Spinal cord (tissue), 10 donors: ENCODE measurements around the gene HCCS. TPM values are rescaled to one million over a fixed set of nuclear protein-coding genes. Genes with fewer than 3 reads are reported as not detected.

Experiments
- DNase-seq, 6 donors: peaks; one replicate each; pipeline versions ENCODE4 v3.0.0 to v3.0.0-alpha.2; 2013 to 2015; ENCODE audit warnings: low spot score in 6 of 6, low read depth in 4 of 6
- H3K27ac ChIP-seq: one replicate; pipeline ENCODE4 v1.5.1; 2013; ENCODE audit warnings: low read depth, low read length, control low read depth
- H3K27me3 ChIP-seq: one replicate; pipeline ENCODE4 v1.6.1; 2013; ENCODE audit warnings: low read length; ENCODE audit not compliant: control insufficient read depth, insufficient read depth
- H3K36me3 ChIP-seq: one replicate; pipeline ENCODE4 v1.6.1; 2013; ENCODE audit warnings: low read length; ENCODE audit not compliant: control insufficient read depth, insufficient read depth
- H3K4me1 ChIP-seq: one replicate; pipeline ENCODE4 v1.6.1; 2013; ENCODE audit warnings: low read length; ENCODE audit not compliant: control insufficient read depth, insufficient read depth
- H3K4me3 ChIP-seq: one replicate; pipeline ENCODE4 v1.5.1; 2013; ENCODE audit warnings: low read depth, low read length, control low read depth
- H3K9me3 ChIP-seq: one replicate; pipeline ENCODE4 v1.6.1; 2013; ENCODE audit warnings: low read length; ENCODE audit not compliant: control insufficient read depth, insufficient read depth
- WGBS: methylation state at CpG from one replicate; pipeline ENCODE4 v1.1.5; 2013; ENCODE audit warnings: missing lambda C conversion rate; ENCODE audit not compliant: insufficient coverage; 5-methylcytosine and 5-hydroxymethylcytosine counted together
- polyA plus RNA-seq, 2 donors: library from polyadenylated mRNA; unstranded; fragments of 120-200 nt; gene quantifications; one replicate each; pipeline ENCODE4 v1.2.1, GENCODE V29; 2013; ENCODE audit not compliant: insufficient read length in 2 of 2
- total RNA-seq, 2 donors: library from RNA; depleted of rRNA in 1 of 2; stranded (reverse); fragments of 120-200 nt in 1 of 2; fragments of >200 nt in 1 of 2; gene quantifications; one replicate each; pipeline versions ENCODE4 v1.2.3 to v1.2.4, GENCODE V29; 2013 to 2014
- donor health status: healthy.

HCCS gene
- total and polyA plus RNA-seq, 4 donors = 14.3 to 19.2 (median 16.2) TPM

DNA sequence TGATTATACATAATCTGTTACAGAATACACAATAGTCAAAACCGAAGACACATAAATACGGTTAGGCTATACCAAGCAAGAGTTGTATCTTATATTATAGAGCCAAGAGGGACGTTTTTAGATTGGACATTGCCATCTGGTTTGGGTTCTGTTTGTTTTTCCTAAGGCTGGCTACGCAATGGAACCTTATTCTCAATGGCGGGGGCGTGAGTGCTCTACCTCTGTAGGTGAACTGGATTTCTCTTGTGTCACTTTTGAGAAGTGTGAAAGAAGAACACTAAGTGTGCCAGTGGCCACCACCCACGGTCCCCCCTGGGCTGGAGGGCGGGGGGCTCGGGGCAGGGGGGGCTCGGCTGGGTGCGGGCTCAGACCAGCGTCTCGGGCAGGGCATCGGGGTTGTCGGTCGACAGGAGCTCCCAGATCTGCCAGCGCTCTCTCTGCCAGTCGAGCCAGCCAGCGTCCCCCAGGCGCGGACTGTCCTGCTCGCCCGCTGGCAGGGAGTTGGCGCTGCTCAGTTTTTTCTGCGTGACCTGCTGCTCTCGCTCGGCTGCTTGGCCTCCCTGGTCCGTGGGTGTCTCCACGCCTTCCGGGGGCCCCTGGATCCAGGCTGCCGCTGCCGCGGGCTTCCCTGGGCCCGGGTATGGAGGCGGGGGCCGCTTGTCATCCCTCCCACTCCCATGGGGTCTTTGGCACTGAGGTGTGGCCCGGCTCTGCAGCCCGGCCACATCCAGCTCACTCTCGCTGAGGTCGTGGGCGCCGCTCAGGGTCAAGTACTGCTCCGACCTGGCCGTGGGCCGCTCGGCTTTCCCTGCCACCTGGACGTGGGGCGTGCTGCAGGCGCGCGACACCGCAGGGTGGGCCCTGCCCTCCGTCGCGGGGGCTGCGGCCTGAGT, 27.6 kb downstream of the HCCS start:
- H3K4me1 ChIP-seq = peaks cover 8% of the 10 kb centered on the region
- no peaks in the 10 kb centered on the region for H3K9me3 ChIP-seq
- no peak for DNase-seq
- no peak overlapping the region for H3K27ac ChIP-seq
- 56% methylated on average over 51 of the region's 56 CpGs for WGBS
- H3K27me3 ChIP-seq = peaks cover 8% of the 10 kb centered on the region
- no peaks in the 10 kb centered on the region for H3K36me3 ChIP-seq
- no peak overlapping the region for H3K4me3 ChIP-seq

DNA sequence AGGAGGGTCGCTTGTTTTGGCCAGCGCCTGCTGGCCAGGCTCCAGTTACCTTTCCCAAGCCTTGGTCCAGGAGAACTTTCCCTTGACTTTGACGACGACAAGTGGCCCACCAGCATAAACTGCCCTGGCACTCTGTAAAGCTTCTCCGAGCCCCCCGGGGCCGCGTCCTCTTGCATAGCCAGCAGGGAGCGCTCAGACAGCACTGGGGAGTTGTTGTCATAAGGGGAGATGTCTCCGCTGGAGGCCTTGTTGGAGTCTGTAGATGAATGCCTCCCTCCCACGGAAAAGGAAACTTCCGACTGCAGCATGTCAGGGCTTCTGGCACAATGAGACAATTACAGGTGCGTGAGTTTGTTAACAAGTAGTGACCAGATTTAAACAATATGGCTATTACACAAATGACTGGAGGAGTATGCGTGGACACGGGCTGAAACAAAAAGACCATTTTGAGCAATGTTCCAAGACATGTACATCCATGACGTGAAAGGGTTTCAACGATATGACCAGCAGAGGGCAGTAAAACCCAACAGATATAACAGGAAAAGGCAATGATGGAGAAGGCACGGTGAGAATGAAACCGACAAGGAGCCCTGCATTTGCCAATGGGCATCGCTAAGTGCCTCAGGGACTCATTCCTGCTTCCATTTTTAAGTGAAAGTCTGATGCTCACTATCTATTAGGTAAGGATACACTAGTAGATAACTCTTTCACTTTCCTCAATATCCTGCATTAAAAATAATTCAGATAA, 33.0 kb downstream of the HCCS start:
- peak; percentile 53 to 94 (median 68) for DNase-seq
- Histone ChIP-seq H3K9me3 (no peaks in the 10 kb centered on the region), H3K36me3 (no peaks in the 10 kb centered on the region), H3K27ac (no peak overlapping the region), H3K27me3 (peaks cover 14% of the 10 kb centered on the region), H3K4me3 (no peak overlapping the region), H3K4me1 (peaks cover 7% of the 10 kb centered on the region)
- 29% methylated on average over 14 of the region's 20 CpGs for WGBS

DNA sequence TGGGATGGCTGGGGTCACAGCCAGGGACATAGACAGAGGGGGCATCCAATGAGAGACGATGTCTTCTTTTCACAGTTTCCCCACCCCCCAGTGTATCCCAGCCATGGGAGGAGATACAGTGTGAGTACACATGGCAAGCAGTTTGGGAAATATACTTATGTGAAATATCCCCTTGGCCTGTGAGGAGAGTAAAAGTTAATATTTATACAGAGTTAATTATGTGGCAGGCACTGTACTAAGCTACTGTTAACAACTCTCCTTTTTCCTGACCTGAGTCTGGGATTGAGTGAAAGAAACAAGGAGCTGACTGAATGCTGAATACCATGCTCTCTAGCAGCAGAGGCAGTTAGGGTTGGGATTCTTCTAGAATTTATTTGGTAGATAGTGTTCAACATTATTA, 35.3 kb downstream of the HCCS start:
- no peaks in the 10 kb centered on the region for H3K36me3 ChIP-seq
- peaks cover 14% of the 10 kb centered on the region for H3K27me3 ChIP-seq
- no peak overlapping the region for H3K27ac ChIP-seq
- no peak for DNase-seq
- H3K4me3 ChIP-seq = no peak overlapping the region
- H3K4me1 ChIP-seq = peaks cover 5% of the 10 kb centered on the region
- H3K9me3 ChIP-seq = no peaks in the 10 kb centered on the region
- WGBS = no CpG with 5 or more reads among the region's 1 CpG

DNA sequence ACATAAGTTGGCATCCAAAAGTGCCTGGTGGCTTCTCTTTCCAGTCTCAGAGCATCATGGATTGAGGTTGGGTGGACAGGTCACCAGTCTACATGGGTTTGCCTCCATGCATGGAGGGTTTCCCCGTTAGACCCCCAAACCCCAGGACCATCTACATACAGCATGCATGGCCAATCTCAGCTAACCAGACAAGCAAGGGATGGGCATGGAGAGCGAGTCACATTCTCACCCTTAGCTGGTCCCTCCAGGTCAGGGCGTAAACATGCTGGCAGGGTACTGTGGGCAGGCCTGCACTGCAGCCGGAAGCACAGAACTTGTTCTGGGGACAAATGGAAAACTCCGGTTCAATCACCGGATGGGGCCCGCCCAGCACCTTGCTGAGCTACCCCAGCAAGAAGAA, 37.3 kb downstream of the HCCS start:
- H3K27me3 ChIP-seq = peaks cover 13% of the 10 kb centered on the region

DNA sequence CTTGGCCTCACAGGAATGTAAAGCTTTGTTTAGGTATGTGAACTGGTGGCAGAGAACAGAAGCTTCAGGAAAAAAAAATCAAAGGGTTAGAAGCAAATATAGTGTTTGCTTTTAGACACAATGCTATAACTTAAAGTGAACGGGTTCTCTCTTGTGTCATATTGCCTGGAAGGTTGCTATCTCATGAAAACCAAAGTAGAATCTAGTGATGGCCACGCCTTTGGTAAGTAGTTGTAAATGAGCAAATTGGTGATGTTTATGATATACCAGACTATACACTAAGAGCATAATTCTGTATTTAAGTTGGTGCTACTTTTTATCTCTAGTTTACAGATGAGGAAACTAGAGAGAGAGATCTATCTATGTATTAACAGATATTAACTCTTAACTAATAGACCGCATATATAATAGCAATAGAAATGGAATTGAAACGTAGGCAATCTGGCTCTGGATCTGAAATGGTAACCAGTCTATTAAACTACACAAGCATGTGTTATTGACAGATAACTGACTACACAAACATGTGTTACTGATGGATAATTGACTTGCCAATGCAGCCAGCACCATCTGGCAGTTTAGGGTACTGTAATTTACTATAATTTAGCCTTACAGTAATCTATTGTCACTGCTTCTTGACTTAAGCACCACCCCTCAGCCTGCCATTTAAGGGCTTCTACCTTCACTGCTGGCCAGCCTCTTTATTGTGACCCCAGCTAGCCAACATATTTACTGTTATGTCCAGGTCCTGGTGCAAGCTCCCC, 40.8 kb downstream of the HCCS start:
- peak in 1 of 6 donors; percentile 22 for DNase-seq
- no peaks in the 10 kb centered on the region for H3K36me3 ChIP-seq
- H3K9me3 ChIP-seq = no peaks in the 10 kb centered on the region
- no peak overlapping the region for H3K27ac ChIP-seq
- no peak overlapping the region for H3K4me3 ChIP-seq
- H3K27me3 ChIP-seq = peaks cover 2% of the 10 kb centered on the region
- H3K4me1 ChIP-seq = no peaks in the 10 kb centered on the region
- no CpG with 5 or more reads among the region's 4 CpGs for WGBS

More for the DNA sequence above, 37.3 kb downstream of the HCCS start:
- WGBS = 85% methylated on average over 7 of the region's 7 CpGs
- Histone ChIP-seq H3K9me3 (no peaks in the 10 kb centered on the region), H3K4me3 (no peak overlapping the region), H3K4me1 (peaks cover 5% of the 10 kb centered on the region), H3K36me3 (no peaks in the 10 kb centered on the region), H3K27ac (no peak overlapping the region)
- no peak for DNase-seq

DNA sequence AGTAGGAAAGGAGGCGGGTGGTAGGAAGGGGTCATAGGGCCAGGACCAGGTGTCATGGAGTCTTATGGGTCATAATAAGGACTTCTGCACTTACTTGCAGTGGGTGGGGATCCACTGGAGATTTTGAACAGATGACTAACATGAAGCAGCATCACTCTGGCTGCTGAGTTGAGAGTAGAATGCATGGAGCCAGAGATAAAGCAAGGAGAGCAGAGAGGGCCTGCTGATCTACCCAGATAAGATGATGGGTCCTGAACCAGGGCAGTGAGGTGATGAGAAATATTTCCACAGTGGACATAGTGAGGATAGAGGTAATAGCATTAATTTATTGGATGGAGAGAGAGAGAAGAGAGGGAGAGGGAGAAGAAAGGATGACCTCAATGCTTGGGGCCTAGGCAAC, 48.0 kb downstream of the HCCS start:
- Histone ChIP-seq H3K9me3 (no peaks in the 10 kb centered on the region), H3K4me3 (no peak overlapping the region), H3K4me1 (no peaks in the 10 kb centered on the region), H3K27ac (no peak overlapping the region), H3K36me3 (no peaks in the 10 kb centered on the region), H3K27me3 (peaks cover 5% of the 10 kb centered on the region)
- DNase-seq = no peak
- 82% methylated on average over 1 of the region's 1 CpG for WGBS

DNA sequence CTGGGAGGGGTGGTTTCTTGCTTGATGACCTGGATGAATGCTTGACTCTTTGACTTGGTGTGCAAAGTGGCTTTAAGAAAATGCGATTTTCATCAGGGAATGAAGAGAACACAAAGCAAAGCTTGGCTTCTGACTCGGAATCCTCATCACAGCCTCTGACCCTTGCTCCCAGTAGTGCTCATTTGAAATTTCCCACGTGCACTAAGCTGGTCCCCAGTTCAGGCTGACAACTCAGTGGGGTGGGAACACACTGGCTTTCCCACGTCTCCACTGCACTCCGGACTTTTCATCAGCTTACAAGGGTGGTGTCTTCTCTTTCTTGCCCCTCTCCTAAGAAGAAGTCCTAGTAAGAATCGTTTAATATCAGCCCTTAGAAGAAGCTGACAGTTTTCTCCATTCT, 53.3 kb downstream of the HCCS start:
- 47% methylated on average over 4 of the region's 6 CpGs for WGBS
- no peak for DNase-seq
- Histone ChIP-seq H3K4me1 (no peaks in the 10 kb centered on the region), H3K36me3 (no peaks in the 10 kb centered on the region), H3K27ac (no peak overlapping the region), H3K9me3 (no peaks in the 10 kb centered on the region), H3K4me3 (no peak overlapping the region), H3K27me3 (no peaks in the 10 kb centered on the region)

DNA sequence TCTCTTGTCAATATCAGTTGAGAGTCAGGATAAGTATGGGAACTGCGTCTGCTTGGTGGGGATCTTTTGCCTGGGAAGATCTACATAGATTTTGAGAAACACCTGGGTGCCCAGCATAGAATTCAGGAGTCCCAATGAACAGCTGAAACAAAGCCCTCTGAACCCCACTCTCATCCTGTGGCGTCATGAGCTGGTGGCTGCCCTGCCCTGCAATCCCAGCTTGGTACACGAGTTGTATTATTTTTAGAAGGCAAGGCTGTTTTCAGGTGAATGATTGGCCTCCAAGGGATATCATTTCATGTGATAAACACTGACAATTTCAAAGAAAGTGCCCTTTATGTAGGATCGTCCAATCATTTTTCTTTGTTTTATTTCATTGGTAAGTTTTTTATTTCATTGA, 60.8 kb downstream of the HCCS start:
- H3K4me1 ChIP-seq = no peaks in the 10 kb centered on the region
- no peaks in the 10 kb centered on the region for H3K9me3 ChIP-seq
- DNase-seq = no peak
- no peaks in the 10 kb centered on the region for H3K36me3 ChIP-seq
- no peak overlapping the region for H3K27ac ChIP-seq
- 76% methylated on average over 2 of the region's 4 CpGs for WGBS
- H3K4me3 ChIP-seq = no peak overlapping the region
- peaks cover 2% of the 10 kb centered on the region for H3K27me3 ChIP-seq

DNA sequence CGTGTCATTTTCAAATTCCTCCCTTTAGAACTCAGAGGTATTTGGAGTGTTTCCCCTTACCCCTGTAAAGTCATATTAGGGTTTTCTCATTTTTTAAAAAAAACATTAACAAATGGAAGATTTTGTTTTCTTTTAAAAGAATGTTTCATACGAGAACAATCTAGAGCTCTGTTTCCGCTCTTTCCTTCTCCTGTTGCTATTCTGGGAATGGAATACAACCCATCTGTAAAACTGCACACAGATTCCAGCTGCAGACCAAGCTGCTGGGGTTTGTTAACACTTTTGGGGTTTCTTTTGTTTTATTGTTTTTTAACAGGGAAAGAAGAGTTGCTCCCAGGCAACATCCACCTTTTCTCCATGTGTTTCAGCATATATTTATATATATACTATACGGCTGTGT, 61.3 kb downstream of the HCCS start:
- peaks cover 2% of the 10 kb centered on the region for H3K27me3 ChIP-seq
- WGBS = no CpG with 5 or more reads among the region's 4 CpGs
- H3K27ac ChIP-seq = no peak overlapping the region

More for the DNA sequence above, 61.3 kb downstream of the HCCS start:
- Histone ChIP-seq H3K9me3 (no peaks in the 10 kb centered on the region), H3K36me3 (no peaks in the 10 kb centered on the region), H3K4me1 (no peaks in the 10 kb centered on the region), H3K4me3 (no peak overlapping the region)
- no peak for DNase-seq
